HG03196 (cell line): Measurements from ENCODE around the gene GMEB2.
"Not testable (repeated sequence)": the region's sequence is repeated elsewhere in the genome, so short reads cannot be mapped to it uniquely, and the experiment has no call there.

Experiments
- ATAC-seq: cut with Tn5 transposase; IDR thresholded peaks from one replicate; pipeline ENCODE4 v1.9.1; 2021; ENCODE audit not compliant: unreplicated experiment

GMEB2 gene

DNA sequence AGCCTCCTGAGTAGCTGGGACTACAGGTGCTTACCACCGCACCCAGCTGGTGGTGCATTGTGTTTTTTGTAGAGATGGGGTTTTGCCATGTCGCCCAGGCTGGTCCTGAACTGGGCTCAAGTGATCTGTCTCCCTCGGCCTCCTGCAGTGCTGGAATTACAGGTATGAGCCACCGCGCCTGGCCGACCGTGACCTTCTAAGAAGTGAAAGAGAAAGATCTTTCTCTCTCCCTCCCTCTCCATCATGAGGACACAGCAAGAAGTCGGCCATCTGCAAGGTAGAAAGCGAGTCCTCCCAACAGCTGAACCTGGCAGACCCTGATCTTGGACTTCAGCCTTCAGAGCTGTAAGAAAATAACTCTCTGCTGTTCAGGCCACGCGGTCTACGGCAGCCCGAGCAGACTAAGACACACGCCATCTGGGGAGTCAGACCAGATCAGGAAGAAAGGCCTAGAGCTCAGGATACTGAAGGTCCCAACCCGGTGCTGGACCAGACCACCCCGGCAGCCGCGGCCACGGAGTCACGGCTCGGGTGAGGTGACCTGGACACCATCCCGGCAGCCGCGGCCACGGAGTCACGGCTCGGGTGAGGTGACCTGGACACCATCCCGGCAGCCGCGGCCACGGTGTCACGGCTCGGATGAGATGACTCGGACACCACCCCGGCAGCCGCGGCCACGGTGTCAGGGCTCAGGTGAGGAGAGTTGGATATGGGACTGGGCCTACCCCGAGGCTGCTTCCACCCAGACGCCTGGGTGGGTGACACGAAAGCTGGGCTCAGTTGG, 9.6 kb downstream of the GMEB2 start:
- no peak for ATAC-seq

- not testable (repeated sequence) for ATAC-seq
These were observed 12.9 kb downstream of the GMEB2 start for GRCh38 chr20:63613863-63614594.

DNA sequence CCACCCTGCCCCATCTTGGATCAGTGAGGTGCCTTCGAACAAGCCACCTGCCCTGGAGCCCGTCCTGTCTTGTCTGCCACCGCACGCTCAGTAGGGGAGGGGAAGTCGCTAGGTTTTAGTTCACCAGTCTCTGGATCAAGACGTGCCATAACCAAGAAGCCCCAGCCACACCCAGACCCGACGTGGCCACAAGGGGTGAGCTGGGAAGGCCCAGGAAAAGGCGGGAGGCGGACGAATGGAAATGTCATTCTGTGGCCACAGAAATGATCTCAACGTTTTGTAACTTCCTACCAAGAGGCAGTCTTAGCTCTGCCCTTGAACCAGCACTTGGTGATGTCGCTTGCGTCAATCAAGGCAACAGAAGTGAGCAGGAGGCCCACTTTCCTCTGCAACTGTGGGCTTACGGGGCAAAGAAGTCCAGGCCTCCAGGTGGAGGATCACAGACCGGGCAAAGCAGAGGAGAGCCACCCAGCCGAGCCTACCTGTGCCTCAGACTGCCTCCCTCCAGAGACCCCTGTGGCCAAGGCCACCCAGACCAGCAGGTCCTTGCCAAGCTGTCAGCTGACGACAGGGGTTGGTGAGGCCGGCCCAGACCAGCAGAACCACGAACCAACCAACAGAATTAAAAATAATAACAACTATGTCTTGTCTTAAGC, 14.5 kb downstream of the GMEB2 start:
- ATAC-seq: no peak

DNA sequence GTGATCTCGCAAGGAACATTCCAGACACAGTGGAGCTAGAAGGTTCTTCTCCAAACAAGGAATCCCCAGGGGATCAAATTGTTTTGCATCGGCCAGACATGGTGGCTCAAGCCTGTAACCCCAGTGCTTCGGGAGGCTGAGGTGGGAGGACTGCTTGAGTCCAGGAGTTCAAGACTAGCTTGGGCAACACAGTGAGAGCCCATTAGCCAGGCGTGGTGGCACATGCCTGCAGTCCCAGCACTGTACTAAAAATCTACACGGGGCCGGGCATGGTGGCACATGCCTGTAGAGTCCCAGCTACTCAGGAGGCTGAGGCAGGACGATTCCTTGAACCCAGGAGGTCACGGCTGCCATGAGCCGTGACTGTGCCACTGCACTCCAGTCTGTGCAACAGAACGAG, 15.3 kb downstream of the GMEB2 start:
- no peak for ATAC-seq

DNA sequence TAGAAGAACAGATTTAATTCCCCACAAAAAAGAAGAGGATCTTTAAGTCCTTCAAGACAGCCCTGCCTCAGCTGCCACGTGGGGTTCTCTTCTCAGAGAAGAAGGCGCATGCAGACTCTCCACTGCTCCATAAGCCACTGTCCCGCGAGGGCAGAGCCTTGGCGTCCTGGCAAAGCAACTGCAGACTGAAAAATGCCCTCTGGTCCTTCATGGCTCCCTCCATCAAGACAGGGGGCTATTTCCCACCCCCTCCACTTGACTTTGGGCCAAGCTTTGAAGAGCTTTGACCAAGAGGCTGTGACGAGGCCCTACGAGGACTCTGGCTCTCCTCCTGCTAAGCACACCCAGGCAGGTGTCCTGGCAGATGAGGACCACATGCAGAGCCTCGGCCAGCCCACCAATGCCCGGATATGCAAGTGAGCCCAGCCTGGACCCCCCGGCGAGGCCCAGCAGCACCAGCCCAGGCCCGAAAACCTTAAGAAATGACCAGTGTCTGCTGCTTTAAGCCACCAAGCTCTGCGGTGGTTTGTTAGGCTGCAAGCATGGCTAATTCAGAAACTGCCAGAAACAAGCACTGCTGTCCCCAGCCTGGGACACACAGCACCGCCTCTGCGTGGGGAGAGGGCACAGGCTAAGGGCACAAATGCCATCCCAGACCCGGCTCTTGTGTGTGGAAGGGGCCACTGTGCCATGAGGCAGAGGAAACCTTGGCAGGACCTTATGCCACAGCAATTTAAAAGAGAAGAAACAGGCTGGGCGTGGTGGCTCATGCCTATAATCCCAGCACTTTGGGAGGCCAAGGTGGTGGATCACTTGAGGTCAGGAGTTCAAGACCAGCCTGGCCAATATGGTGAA, 16.1 kb downstream of the GMEB2 start:
- no peak for ATAC-seq

DNA sequence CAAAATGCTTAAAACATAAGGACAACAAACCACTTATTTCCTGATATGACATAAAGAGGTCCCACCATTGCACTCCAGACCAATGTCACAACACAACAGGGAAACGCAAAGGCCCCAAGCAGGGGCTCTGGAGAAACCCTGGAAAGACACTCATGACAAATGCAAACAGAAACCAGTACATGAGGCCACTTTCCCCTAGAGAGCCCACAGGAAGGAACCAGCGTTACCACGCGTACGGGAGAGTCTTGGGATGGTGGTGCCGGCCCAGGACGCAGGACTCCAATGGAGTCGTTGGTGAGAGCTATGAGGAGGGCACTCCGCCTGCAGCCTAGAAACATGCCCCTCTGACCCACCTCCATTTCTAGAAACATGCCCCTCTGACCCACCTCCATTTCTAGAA, 20.2 kb downstream of the GMEB2 start:
- ATAC-seq: no peak

DNA sequence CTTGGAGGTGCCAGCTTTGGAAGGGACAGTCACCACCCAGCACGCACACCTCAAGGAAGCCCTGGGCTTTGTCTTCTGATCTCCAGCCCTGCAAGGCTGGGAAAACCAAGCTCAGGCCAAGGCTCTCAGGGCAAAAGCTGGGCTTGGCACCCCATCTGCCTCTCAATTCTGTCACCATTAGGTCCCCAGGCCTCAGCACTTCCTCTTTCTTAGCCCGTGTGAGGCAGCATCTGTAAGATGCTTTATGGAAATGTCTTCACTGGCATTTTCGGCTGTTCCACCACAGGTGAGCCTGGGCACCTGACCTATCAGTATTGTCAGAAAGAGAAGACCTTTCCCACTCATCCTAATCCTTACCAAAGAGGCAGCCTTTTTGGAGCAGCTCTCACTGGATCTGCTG, 24.6 kb downstream of the GMEB2 start:
- ATAC-seq: no peak

DNA sequence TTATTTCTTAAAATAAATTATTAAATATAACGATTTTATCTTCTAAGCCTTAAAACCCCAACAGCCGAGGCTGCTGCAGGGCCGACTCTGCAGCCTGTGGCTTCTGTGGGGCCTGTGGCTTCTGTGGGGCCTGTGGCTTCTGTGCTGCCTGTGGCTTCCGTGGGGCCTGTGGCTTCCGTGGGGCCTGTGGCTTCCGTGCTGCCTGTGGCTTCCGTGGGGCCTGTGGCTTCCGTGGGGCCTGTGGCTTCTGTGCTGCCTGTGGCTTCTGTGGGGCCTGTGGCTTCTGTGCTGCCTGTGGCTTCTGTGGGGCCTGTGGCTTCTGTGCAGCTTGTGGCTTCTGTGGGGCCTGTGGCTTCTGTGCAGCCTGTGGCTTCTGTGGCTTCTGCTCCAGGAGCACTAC, 25.2 kb downstream of the GMEB2 start:
- not testable (repeated sequence) for ATAC-seq

- no peak for ATAC-seq
These were observed 27.4 kb downstream of the GMEB2 start for GRCh38 chr20:63599396-63600050.

GRCh38 chr20:63598479-63599395, 28.2 kb downstream of the GMEB2 start:
- ATAC-seq: no peak

- ATAC-seq: no peak
These were observed 29.0 kb downstream of the GMEB2 start for GRCh38 chr20:63597651-63598478.

- ATAC-seq: no peak
These were observed 30.5 kb downstream of the GMEB2 start for GRCh38 chr20:63596423-63596822.

DNA sequence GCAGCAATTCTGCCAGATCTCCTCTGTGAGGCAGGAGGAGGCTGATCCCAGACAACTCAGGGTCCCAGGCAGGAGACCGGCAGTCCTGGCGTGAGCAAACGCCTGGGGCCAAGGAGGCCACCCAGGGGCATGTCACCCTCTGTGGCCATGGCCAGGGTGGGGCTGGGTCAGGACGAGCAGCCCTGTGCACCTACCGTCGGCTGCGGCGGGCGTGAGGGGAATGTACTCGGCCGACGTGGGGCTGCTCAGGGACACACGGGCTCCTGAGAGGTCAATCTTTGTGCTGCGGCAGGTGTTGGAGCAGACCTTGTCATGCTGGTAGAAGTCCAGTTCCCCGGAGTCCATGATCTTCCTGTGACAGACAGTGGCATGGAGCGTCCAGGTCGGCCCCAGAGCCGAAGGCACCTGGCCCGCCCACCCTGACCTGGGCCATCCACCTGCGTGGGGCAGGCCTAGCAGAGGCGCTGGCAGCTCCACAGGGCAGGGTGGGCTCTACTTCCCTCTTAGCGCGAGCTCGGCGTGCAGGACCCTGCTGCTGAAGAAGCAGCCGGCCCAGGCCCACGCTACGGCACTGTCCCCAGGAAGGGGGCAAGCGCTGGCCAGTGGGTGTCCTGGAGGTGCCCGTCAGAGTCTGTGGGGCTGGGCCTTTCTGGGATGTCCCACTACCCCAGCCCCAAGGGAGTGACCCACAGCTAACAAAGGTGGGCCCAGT, 31.3 kb downstream of the GMEB2 start:
- no peak for ATAC-seq

GRCh38 chr20:63594043-63594561, 32.8 kb downstream of the GMEB2 start:
- ATAC-seq: no peak

- ATAC-seq: no peak
These were observed 34.2 kb downstream of the GMEB2 start for GRCh38 chr20:63592661-63593060.

- ATAC-seq: no peak
These were observed 35.0 kb downstream of the GMEB2 start for GRCh38 chr20:63591786-63592355.

DNA sequence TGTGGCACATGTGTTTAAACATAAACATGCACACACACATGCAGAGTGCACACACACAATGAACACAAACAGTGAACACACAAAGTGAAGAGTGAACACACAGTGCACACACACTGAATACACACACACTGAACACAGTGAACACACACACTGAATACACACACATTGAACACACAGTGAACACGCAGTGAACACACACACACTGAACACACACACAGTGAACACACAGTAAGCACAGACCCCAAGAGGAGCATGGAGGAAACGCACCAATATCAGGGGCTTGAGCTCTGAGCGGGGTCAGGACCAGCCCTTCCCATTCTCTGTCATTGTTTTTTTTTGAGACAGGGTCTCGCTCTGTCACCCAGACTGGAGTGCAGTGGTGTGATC, 35.8 kb downstream of the GMEB2 start:
- ATAC-seq: no peak
